Measurements from ENCODE around the gene SLC15A4.

SLC15A4 gene

GRCh38 chr12:128745772-128746689, 77.7 kb downstream of the SLC15A4 start:
- DNase-seq = peak in 1 of 5 experiments; percentile 27

GRCh38 chr12:128743916-128744315, 79.8 kb downstream of the SLC15A4 start:
- no peak for DNase-seq
